Purkinje cell (primary cell): ENCODE measurements around the gene ZNF578. TPM values are rescaled to one million over a fixed set of nuclear protein-coding genes. Genes with fewer than 3 reads are reported as not detected.

Source experiments
- polyA plus RNA-seq: library from polyadenylated mRNA; unstranded; fragments of >200 nt; fragmentation: Nextera tagmentation; gene quantifications from 2 replicates; pipeline ENCODE4 v1.2.1, GENCODE V29; 2014

ZNF578 gene
- polyA plus RNA-seq: 3.5 and 4.1 TPM in 2 replicates

GRCh38 chr19:52453324-52454094 lies at the start of gene ZNF578:
ZNF578 (plus strand) TSS chr19:52453553; CDS start chr19:52501846, 48,293 bp downstream.

DNA sequence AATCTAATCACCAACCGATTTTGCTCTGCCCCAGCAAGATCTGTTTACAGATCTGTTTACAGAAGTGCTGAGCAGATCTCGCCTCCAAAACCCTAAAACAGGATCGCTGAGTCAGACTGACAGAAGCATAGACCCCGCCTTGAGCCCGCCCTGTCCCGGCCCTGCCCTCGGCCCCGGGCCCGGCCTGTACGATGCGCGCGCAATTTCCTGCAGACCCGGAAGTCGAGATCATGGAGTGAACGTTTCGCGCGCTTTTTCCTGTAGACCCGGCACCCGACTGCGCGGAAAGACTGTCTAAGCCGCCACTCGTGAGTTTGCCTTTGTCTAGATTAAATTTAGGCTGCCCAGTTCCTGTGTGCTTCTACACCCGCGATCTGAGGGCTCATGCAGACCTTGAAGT lies 24.4 kb upstream of the ZNF578 start, which contains the start of gene ZNF534:
Gene ZNF534 (plus strand): TSS at position 212 of the 400 bp plus-strand sequence. CDS start 2,327 bp downstream, outside the sequence.

GRCh38 chr19:52527134-52527955 lies 74.0 kb downstream of the ZNF578 start, which contains the start of gene ZNF808:
ZNF808 (plus strand) TSS chr19:52527668; CDS start chr19:52543285, 15,617 bp downstream.

Other genes starting within 250 kb of the ZNF578 start
- gene ZNF766, start 184.0 kb upstream of the ZNF578 start, polyA plus RNA-seq: 2.4 and 11.6 TPM in 2 replicates
- 3.7 and 10.3 TPM in 2 replicates for gene ZNF480, start 156.4 kb upstream of the ZNF578 start, polyA plus RNA-seq
- 11.7 and 17.8 TPM in 2 replicates for gene ZNF610, start 117.3 kb upstream of the ZNF578 start, polyA plus RNA-seq
- gene ZNF880, start 83.6 kb upstream of the ZNF578 start, polyA plus RNA-seq: 50.3 and 65.8 TPM in 2 replicates
- gene ZNF528, start 55.7 kb upstream of the ZNF578 start, polyA plus RNA-seq: 16.5 and 41.8 TPM in 2 replicates
- 0.73 and 0.85 TPM in 2 replicates for gene ZNF534, start 24.4 kb upstream of the ZNF578 start, polyA plus RNA-seq
- 13.8 and 17.9 TPM in 2 replicates for gene ZNF808, start 74.1 kb downstream of the ZNF578 start, polyA plus RNA-seq
- 2.8 and 6.1 TPM in 2 replicates for gene ZNF701, start 116.7 kb downstream of the ZNF578 start, polyA plus RNA-seq
- gene ZNF83, start 184.8 kb downstream of the ZNF578 start, polyA plus RNA-seq: 22.7 and 34.3 TPM in 2 replicates